GM19468 (cell line): ENCODE measurements around the gene ITPK1.

Source experiments
- ATAC-seq: cut with Tn5 transposase; IDR thresholded peaks from one replicate; pipeline ENCODE4 v1.9.1; 2021; ENCODE audit warnings: mild to moderate bottlenecking, moderate library complexity, moderate number of reproducible peaks; ENCODE audit not compliant: unreplicated experiment; ENCODE audit errors: extremely low read depth

Gene ITPK1

DNA sequence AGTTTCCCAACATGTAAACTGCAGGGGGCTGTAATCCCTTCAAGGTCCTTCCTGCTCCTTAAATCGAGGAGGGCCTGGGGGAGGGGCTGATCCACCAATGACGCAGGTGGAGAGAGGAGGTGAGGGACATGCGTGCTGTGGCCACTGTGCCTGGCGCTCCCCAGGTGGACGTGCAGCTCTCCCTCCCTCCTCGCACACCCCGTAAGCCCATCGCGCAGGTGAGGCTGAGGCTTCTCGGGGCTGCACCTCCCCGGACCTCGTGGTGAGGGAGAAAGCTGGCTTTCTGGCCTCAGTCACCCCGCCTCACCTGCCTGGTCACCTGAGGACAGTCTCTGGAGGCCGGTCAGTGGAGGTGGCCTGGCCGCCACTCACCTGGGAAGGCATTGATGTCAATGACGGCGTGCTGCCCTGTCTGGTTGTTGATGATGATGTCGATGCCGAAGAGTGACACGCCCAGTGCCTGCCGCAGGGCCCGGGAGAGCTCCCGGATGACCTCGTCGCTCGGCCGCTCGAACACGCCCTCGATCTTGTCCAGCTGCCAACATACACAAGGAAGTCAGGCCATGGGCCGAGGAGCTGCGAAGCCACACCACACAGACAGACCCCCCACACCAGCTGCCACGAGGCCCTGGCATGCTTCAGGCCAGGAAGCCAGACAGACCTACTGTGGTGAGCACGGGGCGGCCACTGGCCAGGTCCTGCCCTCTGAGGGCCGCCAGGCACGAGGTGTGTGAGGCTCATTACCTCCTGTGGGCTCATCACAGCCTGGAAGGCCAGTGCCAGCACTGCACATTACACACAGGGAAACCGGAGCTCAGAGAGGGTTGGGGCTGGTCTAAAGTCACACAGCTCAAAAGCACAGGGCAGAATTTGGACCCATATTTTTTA is 169.5 kb downstream of the ITPK1 start:
- ATAC-seq: no peak

DNA sequence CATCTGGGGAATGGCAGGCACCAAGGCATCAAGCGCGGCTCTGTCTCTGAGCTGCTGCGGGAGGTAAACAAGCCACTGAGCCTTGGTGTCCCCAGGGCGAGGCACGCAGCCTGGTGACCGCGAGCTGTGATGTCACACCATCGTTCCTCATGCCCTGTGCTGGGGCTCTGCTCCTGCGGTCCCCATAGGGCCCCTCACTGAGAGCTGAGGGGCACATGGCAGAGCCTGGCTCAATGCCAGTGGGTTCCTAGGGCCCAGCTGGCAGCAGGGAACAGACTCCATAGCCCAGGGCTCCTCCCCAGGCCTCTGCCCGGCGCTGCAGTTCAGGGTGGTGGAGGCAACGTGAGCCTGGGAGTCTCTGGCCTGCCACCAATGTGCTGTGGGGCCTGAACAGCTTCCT is 170.2 kb downstream of the ITPK1 start:
- ATAC-seq: no peak

DNA sequence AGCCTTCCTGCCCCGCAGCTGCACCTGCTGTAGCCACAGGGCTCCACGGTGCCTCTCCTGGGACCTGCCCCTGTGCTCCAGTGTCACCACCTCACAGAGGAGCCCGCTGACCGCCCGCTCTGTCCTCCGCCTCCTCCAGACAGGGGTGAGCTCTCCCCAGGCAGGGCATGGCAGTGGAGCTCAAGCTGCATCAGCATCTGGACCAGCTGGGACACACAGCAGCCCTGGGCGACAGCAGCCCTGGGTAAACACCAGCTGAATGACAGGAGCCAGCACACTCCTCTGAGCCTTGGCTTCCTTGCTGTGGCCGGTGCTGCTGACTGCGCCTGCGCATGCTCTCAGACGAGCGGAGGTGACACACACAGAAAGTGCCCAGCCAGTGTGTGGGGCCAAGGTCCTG is 170.7 kb downstream of the ITPK1 start:
- ATAC-seq: no peak

DNA sequence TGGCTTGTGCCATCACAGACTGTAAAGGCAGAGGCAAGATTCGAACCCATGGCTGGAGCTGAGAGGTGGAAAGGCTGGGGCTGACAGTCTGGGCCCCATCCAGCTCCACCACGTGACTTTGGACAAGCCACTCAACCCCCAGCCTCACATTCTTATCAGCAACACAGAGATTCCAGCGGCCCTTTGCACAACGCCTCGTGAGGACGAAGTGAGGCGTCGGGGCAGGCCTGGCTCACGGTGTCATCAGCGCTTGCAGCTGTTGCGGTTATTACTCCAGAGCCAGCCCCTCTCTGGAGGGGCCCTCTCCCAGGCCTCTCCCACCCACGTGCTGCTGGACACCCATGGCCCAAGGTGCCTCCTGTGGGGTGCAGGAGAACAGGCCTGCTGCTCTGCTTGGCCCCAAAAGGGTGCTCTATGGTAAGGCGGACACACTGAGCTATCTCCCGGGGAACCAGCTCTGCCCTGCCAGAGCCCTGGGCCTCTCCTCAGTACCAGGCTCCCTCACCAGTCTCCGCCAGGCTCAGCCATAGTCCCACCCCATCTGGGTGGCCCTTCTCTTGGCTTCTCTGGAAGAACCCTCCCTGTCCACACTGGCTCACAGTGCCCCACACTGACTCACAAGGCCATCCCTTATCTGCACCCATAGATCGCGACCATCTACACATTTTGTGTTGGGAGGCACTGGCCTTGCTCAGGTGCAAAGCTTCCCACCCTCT is 171.7 kb downstream of the ITPK1 start:
- ATAC-seq: no peak

DNA sequence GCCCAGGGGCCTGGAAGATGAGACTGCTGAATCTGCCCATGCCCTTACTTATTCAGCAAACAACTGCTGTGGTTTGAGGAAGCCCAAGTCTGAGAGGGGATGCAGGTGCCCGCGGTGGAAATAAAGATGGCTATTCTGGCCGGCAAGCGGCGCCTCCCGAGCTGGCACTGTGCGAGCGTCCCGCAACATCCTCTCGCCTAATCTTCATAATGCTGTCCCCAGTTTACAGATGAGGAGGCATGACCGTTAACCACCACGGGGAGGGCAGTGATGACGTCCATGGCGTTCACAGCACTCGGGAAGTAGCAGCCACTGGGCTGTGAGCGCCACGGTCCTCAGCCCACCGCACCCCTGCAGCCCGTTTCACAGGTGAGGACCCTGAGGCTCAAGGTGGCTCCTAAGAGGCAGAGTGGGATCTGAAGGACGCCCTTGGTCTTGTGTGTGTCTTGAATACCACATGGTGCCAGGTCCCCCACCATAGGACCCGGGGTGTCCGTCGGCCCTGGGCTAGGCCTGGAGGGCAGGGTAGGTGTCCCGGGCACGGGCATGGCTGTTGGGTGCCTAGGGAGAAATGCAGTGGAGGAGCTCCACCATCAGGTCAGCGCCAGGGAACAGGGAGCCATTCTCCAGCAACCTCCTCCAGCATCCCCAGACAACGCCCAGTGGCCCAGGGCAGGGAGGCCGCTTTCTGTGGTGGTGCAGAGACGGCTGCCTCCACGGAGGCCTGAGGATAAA is 172.6 kb downstream of the ITPK1 start:
- ATAC-seq: no peak

DNA sequence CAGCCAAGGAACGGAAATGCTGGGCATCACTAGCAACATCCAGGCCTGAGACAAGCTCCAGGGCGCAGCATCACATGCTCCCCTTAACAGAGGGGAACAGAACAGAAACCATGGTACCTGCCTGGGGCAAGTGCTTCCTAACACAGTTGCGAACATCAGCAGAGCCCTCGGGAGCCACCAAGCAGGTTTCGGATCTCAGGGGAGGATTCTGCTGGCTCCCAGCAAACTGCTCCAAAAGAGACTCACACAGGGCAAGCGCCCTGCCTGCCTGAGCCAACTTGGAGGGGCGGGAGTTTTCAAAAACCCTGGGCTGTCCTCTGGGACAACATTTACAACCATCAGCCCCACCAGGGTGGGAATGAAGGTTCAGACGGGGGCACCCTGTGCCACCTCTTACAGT is 173.1 kb downstream of the ITPK1 start:
- ATAC-seq: no peak

DNA sequence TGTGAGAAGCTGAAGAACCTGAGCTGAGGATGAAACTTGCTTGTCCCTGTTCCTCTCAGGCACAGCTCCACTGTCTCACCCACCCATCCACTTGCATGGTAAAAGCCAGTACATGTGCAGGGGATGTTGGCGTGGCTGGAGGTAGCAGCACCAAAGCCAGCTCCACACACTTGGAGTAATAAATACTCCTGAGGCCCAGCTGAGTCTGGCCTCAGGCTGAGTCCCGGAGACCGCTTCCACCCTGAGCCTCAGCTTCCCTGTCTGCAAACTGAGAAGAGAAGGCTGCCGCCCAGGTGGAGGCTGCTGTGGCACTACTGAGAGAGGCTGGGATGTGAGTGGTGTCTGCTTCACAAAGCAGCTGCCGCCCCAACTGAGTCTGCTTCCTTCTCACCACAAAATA is 173.6 kb downstream of the ITPK1 start:
- ATAC-seq: no peak

DNA sequence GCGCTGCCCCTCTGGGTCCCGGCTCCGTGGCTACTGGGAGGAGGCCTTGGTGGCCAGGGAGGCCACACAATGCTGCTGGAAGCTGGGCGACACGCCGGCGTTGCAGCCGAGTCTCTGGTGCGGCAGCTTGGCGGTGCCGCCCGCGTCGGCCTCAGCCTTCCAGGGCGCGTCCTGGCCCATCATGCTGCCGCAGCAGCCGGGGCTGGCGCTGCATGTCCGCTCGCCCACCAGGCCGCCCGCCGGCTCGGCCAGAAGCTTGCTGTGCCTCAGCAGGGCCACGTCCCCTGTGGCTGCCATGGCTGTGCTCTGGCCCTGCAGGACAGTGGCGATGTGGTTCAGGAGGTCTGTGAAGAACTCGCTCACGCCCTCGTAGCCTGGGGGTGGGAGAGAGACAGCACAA is 174.2 kb downstream of the ITPK1 start:
- no peak for ATAC-seq

DNA sequence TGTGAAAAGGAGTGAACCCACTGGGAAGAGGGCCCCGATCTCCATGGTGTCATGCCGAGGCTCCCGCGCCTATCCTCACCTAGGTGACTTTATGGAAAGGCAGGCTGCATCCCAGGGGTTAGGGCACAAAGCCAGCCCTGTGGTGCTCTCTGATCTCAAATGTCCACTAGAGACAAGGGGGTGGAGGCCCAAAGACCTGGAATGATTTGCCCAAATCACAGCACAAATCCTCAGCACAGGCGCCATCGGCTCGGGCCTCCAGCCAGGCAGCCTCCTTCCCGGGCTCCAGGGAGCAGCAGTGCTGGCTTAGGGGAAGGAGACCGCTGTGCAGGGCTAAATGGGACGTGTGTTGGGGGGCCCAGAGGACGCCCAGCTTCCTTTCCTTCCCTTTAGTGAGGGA is 175.2 kb downstream of the ITPK1 start:
- no peak for ATAC-seq

DNA sequence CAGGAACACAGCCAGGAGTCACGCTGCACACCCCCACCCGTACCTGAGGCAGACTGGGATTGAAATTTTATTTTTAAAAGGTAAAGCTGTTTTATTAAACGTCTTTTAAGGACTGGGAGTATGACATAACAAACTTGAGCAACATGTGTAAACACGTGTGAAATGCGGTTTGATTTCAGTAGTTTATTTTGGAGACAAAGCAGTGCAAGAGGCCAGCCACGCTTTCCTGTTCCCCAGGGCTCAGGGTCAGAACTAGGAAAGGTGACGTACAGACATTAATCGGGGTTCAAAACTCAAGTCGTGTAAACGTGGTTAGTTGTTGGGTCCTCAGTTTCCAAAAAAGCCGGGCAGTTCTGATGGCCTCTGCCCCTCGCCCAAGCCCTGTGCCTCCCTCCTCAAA is 176.0 kb downstream of the ITPK1 start:
- no peak for ATAC-seq

DNA sequence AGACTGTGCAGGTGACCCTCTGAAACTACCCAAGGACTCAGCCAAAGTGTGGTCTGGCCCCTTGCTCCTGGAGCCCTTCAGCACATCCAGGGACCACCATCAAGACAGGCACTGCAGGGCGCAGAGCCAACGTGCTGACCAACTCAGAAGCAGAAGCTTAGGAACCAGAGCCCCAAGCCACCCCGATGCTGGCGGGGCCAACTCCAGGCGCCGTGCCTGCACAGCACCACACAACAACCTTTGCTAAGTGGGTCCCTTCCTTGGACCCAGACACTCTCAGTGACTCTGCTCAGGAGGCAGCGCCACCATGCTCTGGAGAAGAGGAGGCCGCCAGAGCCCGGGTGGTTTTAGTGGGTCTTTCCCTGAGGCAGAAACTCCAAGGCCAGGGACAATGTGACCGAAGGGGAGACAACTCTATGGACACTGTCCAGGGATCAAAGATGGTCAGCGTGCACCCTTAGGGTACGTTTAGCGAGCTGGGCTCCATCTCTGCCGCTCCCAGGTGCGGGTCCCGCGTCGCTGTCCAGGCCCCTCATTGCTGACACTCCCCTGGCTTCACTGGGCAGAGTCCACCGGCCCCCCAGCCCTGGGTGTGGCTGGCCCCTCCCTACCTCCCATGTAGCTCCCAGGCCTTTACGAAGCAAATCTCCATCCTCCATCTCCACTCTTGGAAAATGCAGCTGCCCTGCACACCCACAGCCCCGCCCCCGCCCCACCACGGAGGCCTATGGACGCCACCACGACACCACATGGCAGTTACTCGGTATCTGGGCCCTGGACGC is 176.6 kb downstream of the ITPK1 start:
- ATAC-seq: no peak

DNA sequence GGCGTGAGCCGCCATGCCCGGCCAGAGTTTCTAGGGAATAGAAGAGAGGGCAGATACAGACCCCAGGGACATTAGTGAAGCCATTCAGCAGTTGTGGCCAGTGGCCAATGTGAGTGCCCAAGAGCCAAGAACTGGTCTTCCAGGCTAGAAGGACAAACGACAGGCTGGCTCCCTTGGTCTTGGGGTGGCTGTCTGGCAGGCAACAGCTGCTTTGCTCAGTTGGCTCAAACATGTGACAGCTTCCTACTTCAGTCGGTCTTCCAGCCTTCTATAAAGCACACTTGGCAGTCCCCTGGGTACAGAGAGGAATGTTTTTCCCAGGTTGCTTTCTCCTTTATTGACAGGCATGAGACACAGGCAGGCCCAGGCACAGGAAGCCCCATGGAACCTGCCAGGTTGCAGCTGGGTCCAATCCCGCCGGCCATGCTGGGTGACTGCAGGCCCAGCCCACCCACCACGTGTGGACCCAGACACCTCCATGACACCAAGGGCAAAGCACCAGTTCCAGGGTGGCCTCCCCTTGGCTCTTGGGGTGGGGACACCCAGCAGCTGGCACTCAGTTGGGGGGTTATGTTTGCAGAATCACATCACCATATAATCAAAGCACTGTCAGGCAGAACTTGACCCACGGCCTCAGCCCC is 177.4 kb downstream of the ITPK1 start:
- ATAC-seq: no peak

DNA sequence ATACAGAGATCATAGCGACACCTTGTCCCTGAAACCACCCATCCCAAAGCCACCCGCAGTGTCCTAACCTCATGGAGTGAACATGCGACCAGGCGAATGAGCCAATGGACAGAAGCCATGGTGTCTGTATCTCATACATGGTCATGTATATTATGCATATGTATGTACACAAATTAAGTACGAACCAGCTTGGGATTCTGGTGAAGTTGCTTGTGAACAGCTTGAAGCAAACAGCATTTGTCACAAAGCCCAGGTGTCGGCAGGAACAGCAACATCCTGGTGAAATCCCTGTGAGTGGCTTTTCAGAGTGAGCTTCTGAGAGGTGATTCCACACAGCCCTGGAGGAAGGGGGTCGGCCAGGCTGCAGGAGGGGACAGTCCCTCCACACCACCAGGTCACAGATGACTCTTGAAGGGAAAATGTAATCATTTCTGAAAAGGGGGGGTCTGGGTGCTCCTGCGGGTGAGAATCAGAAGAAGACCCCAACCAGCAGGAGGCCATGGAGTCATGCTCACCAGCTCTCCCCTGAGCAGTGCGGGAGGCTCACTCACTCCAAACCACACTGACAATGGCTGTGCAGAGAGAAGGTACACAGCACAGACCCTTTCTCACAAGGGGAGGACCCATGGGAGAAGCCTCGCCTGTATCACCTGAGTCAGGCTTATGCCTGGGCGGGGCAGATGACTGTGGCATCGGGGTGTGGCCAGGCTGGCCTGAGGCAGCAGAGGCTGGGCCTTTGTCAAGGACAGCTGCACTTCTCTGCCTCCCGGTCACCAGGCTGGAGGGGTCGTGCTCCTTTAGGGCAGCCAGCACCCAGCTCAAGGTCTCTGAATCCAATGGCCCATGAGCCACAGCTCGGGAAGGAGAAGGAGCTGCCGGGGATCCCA is 178.4 kb downstream of the ITPK1 start:
- no peak for ATAC-seq

DNA sequence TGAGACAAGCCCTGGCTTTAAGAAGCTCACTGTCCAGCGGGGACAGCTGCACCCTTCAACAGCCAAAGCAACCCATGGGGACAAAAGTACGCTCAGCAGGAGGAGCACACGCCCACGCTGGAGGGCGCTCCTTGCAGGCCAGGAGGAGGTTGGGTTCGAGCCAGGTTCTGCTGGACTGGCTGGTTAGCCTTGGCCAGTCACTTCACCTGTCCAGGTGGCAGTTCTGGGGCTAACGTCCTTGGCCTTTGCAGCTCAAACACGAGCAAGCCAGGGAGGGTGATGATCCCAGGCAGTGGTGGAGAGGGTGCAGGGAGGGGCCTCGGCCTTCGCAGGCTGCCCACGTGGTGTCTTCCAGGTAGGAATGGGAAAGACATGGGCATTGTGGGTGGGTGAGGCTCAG is 179.6 kb downstream of the ITPK1 start:
- no peak for ATAC-seq

DNA sequence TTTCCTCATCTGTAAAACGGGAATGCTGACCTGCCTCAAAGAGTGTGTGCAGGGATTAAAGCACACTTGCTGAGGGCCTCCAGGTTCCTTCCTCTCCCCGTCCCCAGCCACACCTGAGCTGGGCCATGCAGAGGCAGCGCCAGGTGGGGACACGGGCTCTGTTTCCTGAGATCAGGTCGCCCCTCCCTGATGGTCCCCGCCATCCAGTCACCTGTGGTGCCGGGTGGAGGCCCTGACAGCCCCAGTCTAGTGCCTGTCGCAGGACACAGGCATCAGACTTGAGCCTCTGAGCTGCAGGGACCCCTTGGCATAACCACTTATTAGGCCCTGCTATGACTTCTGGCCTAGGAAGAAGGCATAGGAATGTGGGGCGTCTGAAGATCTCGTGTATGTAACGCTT is 180.3 kb downstream of the ITPK1 start:
- no peak for ATAC-seq

DNA sequence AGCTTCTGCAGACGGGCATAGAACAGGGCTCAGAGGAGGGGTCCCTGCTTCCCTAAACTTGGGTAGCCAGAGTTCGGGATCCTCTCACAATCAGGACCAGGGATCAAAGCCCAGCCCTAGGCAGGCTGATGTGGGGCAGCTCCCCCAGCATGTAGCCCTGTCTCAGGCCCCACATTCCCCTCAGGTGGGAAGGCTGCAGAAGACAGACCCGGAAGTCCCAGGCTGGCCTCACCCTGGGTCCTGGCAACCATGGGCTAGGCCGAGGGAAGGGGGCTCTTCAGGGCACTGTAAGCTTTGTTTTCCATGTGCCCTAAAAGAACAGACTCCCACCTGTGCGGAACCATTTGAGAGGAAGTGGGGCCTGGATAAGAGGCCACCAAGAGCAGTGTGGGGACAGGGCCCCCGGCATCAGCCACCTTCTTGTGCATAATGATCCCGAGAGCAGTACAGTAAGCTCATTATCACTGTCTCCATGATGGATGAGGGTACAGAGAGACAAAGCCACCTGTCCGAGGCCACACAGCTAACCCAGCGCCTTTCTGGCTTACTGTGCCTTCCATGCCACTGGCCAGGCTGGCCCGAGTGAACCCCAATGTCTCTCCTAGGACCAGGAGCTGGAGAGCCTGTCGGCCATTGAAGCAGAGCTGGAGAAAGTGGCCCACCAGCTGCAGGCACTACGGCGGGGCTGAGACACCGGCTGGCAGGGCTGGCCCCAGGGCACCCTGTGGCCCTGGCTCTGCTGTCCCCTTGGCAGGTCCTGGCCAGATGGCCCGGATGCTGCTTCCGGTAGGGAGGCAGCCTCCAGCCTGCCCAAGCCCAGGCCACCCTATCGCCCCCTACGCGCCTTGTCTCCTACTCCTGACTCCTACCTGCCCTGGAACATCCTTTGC is 181.3 kb downstream of the ITPK1 start:
- ATAC-seq: no peak

DNA sequence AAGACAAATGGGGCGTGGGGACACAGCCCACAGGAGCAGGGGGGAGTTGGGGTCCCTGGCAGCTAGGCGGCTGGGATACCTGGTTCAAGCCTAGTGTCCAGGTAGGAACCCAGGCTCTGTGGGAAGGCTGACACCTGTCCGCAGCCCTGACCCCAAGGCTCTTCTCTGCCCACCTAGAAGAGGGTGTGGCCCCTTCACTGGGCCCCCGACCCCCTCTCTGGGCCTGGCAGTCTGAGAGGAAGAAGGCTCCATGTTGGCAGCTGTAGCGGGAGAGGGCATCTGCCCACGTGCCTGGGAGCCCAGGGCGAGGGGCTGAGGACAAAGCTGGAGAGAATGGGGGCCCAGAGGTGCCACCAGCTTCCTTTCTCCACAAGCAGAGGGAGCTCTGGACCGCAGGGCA is 182.2 kb downstream of the ITPK1 start:
- no peak for ATAC-seq
